ENCODE measurements around the gene RAB3IL1.

RAB3IL1 gene

GRCh38 chr11:61958590-61958989 lies 41.2 kb upstream of the RAB3IL1 start:
- ChIA-PET CTCF (interaction anchor here (1.1 to 1.6 kb wide), 4 partner anchors 8 to 66 kb away, joined by 3 read pairs; partner anchors contain the start of gene BEST1), POLR2A (interaction anchor here (1.1 kb wide), 1 partner anchor 9 kb away, joined by 3 read pairs; the partner anchor contains the start of gene FTH1)
- no peak for TF ChIP-seq CTCF (IDR thresholded peaks at IDR 0.05; ENCODE audit: control extremely low read depth, extremely low read depth, low read depth, missing control alignments)
- no peak for DNase-seq (ENCODE audit: extremely low spot score)

GRCh38 chr11:61957021-61957770 lies 39.8 kb upstream of the RAB3IL1 start:
- no peak for TF ChIP-seq CTCF (IDR thresholded peaks at IDR 0.05; ENCODE audit: control extremely low read depth, extremely low read depth, low read depth, missing control alignments)
- ChIA-PET POLR2A (interaction anchor here (1.1 kb wide), 1 partner anchor 10 kb away, joined by 3 read pairs; the partner anchor contains the start of gene FTH1), CTCF (interaction anchor here (1.1 to 1.8 kb wide), 4 partner anchors 10 to 159 kb away, joined by 3 to 4 read pairs (median 4); no protein-coding TSS in a partner anchor)
- DNase-seq (ENCODE audit: extremely low spot score): no peak

- ChIA-PET POLR2A (no interaction called here), CTCF (interaction anchor here (1.6 to 3.0 kb wide), 3 partner anchors 9 to 158 kb away, joined by 4 to 8 read pairs (median 4); no protein-coding TSS in a partner anchor)
- TF ChIP-seq CTCF (IDR thresholded peaks at IDR 0.05; ENCODE audit: control extremely low read depth, extremely low read depth, low read depth, missing control alignments): no peak
- DNase-seq (ENCODE audit: extremely low spot score): no peak
These were observed 39.0 kb upstream of the RAB3IL1 start for GRCh38 chr11:61956191-61957020.

GRCh38 chr11:61955422-61956135 lies 38.2 kb upstream of the RAB3IL1 start:
- no peak for TF ChIP-seq CTCF (IDR thresholded peaks at IDR 0.05; ENCODE audit: control extremely low read depth, extremely low read depth, low read depth, missing control alignments)
- ChIA-PET CTCF (interaction anchor here (3.0 kb wide), 1 partner anchor 126 kb away, joined by 8 read pairs; no protein-coding TSS in a partner anchor), POLR2A (interaction anchor here (1.4 kb wide), 1 partner anchor 12 kb away, joined by 6 read pairs; no protein-coding TSS in a partner anchor)
- peak; percentile 39 for DNase-seq (ENCODE audit: extremely low spot score)

GRCh38 chr11:61954851-61955421 lies 37.6 kb upstream of the RAB3IL1 start:
- POLR2A ChIA-PET: interaction anchor here (1.4 kb wide), 1 partner anchor 13 kb away, joined by 6 read pairs; no protein-coding TSS in a partner anchor
- CTCF ChIA-PET: interaction anchor here (3.0 kb wide), 1 partner anchor 127 kb away, joined by 8 read pairs; no protein-coding TSS in a partner anchor
- DNase-seq (ENCODE audit: extremely low spot score): no peak
- TF ChIP-seq CTCF (IDR thresholded peaks at IDR 0.05; ENCODE audit: control extremely low read depth, extremely low read depth, low read depth, missing control alignments): no peak

Data from GM10248 (cell line).